GM19438 (cell line): Measurements from ENCODE around the gene SCN11A.

Source experiments
- ATAC-seq: cut with Tn5 transposase; IDR thresholded peaks from one replicate; pipeline ENCODE4 v1.9.1; 2021; ENCODE audit warnings: low read depth; ENCODE audit not compliant: unreplicated experiment

SCN11A gene

DNA sequence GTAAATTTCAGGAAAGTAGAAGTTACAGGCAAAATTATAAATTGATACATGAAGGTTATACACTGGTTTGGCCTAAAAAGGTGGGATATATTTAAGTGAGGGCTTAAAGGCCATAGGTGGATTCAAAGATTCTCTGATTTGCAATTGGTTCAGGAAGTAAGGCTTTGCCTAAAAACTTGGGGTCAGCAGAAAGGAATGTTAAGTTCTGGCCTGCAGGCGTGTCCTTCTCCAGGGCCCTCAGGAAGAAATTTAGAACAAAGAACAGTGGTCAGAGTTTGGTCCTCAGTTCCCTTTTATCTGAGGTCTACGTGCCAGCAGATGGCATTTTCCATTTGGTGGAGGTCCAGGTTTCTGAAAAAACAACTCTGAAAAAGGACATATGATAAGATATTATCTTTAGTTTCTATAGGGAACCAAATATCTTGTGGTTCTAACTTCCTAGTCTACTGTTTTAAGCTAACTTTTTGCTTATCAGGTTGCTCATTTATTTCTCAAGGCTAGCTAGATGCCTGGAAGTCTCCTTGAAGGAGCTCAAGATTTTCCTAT, 40.5 kb downstream of the SCN11A start:
- no peak for ATAC-seq

DNA sequence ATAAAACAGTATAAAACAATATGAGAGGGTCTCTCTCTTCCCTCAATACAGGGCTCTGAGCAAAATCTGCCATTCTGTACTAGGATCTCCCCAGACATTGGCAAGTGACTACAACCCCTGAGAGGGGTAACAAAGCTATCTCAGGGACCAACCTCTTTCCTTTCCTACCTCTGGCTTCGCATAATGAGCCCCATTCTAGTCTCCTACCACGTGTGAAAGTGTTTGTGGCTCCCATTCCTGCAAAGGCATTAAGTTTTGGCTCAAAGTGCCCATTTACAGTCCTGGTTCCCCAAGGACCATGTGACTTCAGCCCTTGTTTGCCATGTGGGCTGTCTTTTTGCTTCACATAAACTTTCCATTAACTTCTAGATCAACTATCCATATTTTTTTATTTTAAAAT, 46.4 kb downstream of the SCN11A start:
- no peak for ATAC-seq
